ENCODE results near the gene SF3B1.
"Not testable (repeated sequence)": the region's sequence is repeated elsewhere in the genome, so short reads cannot be mapped to it uniquely, and the experiment has no call there.

The SF3B1 gene

DNA sequence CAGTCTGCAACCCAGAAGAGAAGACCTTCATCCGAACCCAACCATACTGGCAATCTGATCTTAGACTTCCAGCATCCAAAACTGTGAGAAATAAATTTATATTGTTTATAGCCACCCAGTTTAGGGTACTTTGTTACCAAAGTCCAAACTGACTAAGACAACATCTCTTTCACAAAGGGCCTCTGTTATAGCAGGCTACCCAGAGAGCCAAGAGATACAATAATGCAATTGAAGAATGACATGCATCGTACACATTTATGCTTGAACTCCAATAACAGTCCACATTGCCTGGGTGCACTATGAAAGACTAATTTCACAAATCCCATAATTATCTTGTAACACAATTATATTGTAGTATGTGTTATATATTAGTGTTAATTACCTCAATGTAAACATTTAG is 85.1 kb downstream of the SF3B1 start:
- H3K4me3 ChIP-seq, result no peak overlapping the region
- no peak overlapping the region for H3K27ac ChIP-seq

DNA sequence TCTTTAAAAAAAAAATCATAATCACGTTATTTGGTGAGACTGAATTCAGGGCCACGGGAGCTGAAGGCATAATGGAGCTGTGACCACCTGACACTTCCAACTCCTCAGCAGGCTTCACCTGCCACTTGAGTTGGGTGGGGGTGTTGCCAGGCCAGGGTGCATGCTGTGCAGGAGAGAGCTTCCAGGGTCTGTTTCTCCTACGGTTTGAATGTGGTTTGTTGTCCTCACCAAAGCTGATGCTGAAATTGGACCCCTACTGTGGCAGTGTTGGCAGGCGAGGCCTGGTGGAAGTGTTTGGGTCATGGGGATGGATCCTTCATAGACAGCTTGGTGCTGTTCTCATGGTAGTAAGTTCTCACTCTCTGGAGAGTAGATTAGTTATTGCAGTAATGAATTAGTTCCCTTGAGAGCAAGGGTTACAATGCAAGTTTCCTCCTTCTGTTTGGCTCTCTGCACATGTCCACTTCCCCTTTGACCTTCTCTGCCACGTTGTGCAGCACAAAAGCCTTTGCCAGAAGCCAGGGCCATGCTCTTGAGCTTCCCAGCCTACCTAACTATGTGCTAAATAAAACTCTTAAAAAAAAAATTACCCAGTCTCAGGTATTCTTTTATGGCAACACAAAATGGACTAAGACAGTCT is 86.0 kb downstream of the SF3B1 start:
- Histone ChIP-seq H3K4me3 (no peak overlapping the region), H3K27ac (no peak overlapping the region)

GRCh38 chr2:197345846-197346370 is 88.9 kb downstream of the SF3B1 start:
- H3K27ac ChIP-seq, result no peak overlapping the region
- no peak overlapping the region for H3K4me3 ChIP-seq

DNA sequence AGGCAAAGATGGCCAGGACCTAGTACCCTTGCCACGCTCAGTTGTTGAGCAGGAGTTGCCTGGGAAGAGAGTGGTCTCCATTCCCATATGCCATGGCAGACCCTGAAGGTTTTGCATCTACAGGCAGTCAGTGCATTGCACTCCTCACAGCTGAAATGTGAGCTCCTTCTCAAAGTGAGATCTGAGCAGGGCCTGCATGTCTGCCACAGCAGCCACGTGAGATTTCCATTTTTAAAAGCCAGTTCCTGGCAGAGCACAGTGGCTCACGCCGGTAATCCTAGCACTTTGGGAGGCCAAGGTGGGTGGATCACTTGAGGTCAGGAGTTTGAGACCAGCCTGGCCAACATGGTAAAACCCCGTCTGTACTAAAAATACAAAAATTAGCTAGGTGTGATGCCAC is 90.9 kb downstream of the SF3B1 start:
- not testable (repeated sequence) for H3K4me3 ChIP-seq, H3K27ac ChIP-seq

DNA sequence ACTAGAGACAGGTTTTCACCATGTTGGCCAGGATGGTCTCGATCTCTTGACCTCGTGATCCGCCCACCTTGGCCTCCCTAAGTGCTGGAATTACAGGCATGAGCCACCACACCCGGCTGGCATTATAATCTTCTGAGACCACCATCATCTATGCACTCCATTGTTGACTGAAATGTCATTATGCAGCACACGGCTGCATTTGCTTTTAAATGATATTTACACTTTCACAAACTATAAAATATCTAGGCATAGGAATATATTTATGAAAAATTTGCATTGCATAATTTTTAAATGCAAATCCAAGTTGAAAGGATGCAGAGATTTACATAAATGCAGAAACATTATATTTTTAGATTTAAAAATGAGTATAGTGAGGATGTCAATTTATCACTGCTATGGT is 94.2 kb downstream of the SF3B1 start:
- H3K4me3 ChIP-seq, result no peak overlapping the region
- no peak overlapping the region for H3K27ac ChIP-seq

All from skin epidermis (tissue), 12 donors.